ENCODE data around the gene NR1H2.
"Not testable (repeated sequence)": the region's sequence is repeated elsewhere in the genome, so short reads cannot be mapped to it uniquely, and the experiment has no call there.

NR1H2 gene

DNA sequence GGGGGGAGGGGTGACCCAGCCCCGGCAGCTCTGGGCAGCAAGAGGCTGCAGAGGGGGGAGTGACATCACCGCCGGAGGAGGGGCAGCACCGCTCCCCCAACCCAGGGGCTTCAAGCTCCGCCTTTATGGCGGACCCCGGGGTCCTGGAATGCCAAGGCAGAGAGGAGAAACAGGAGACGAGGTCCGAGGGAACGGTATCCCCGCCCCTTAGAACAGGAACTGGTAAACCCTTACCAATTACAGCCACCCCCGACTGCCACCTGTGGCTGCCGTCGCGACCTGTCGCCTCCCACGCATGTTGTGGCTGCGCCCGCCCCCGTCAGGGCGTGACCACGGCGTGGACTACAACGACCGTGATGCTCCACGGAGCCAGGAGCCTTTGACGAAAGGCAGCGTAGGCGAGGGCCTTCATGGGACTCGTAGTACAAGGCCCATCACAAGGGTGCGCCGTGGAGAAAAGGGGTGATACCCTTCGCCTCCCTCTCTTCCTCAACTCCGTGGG lies 43.0 kb upstream of the NR1H2 start:
- no peaks in the 10 kb centered on the region for H3K36me3 ChIP-seq (ENCODE audit: control insufficient read depth, insufficient read depth, low read length)
- no peaks in the 10 kb centered on the region for H3K4me1 ChIP-seq (ENCODE audit: control insufficient read depth, insufficient read depth, low read length)
- H3K9ac ChIP-seq (ENCODE audit: low read length), result no peak overlapping the region
- no peak overlapping the region for H3K27ac ChIP-seq (ENCODE audit: low read depth, low read length)
- peak overlapping the region; percentile 42 for H3K4me3 ChIP-seq (ENCODE audit: low read length)
- H3K27me3 ChIP-seq (ENCODE audit: control insufficient read depth, insufficient read depth, low read length), result peaks cover 13% of the 10 kb centered on the region

DNA sequence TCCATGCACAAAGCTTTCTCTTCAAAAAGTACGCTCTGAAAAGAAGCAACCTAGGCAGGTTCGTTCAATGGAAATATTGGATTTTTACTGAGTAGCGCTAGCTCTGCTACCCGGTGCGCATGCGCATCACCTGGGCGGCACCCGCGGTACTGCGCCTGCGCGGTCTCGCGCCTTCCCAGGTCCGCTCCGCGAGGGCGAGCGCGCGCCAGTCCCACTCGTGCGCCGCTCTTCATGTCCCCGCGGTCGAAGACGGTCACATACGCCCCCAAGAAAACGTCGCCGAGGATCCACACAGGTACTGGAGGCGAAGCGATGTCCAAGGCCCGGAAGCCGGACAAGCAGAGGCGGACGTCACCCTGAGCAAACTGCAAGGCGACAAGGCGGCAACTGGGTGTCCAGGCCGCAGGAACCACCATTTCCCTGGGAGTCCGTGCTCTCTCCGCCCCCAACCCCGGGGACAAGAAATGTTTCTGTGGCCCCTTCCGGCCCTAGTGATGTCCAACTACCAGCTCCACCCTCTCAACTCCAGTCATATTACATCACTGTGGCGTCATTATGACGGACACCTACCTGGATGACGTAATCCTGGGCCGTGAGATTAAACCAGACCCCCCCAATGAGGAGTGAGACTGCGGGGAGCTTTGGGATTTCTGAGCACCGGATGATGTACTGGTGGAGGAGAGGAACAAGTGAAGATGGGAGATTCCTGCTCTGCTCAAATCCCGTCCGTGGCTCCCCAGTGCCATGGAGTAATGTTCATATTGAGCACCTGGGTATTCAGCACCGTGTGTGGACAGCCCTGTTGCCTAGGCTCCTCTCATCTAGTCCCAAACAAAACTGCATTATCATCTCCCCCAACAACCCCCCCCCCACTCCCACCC lies 42.3 kb upstream of the NR1H2 start:
- Histone ChIP-seq H3K36me3 (ENCODE audit: control insufficient read depth, insufficient read depth, low read length) (no peaks in the 10 kb centered on the region), H3K4me1 (ENCODE audit: control insufficient read depth, insufficient read depth, low read length) (no peaks in the 10 kb centered on the region), H3K9ac (ENCODE audit: low read length) (no peak overlapping the region), H3K27me3 (ENCODE audit: control insufficient read depth, insufficient read depth, low read length) (peaks cover 11% of the 10 kb centered on the region), H3K27ac (ENCODE audit: low read depth, low read length) (no peak overlapping the region), H3K4me3 (ENCODE audit: low read length) (peak overlapping the region; percentile 42)

DNA sequence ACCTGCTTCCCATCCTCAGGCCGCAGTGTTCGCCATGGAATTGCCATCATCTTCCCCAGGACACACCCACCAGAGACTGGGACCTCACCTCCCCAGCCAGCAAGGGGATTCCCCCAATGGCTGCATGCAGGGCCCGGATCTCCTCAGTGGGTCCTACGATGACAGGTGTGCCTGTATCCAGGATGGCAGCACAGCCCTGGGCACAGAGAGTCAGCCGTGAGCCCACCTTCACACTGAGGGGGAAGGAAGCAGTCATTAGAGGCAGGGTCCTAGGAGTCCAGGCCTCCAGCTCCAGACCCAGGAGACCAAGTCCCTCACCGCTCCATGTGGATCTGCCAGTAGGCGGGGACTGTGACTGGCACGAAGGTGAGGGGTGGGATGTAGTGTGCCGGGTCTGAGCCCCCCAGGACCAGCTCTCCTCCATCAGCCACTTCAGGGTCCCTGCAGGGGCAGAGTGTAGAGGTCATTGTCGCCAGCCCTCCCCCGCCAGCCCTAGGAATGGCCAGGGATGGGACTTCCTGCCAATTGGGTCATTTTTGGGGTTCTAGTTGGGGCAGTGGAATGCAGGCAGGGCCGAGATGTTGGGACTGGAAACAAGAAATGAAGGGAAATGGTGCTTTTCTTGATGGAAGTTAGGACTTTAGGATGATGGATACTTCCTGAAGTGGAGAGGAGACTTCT lies 41.4 kb upstream of the NR1H2 start:
- H3K36me3 ChIP-seq (ENCODE audit: control insufficient read depth, insufficient read depth, low read length), result no peaks in the 10 kb centered on the region
- H3K9ac ChIP-seq (ENCODE audit: low read length), result no peak overlapping the region
- H3K4me3 ChIP-seq (ENCODE audit: low read length), result no peak overlapping the region
- H3K27ac ChIP-seq (ENCODE audit: low read depth, low read length), result no peak overlapping the region
- no peaks in the 10 kb centered on the region for H3K4me1 ChIP-seq (ENCODE audit: control insufficient read depth, insufficient read depth, low read length)
- H3K27me3 ChIP-seq (ENCODE audit: control insufficient read depth, insufficient read depth, low read length), result peaks cover 11% of the 10 kb centered on the region

DNA sequence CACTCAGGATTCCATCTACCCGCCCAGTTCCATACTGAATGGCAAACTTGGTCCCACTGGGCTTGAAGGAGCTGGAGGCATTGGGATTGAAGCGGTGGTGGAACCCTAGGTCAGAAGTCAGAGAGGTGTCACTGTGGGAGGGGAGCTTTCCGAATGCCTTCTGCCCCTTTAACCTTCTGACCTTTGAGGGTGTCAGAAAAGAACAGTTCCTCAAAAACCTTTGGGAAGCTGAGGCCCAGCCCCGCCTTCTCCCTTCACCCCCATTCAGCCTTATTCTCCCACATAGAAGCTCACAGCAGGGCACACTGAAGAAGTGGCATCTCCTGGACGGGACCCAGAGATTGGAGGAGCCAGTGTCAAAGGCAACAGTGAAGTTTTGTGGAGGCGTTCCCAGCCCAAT lies 39.2 kb upstream of the NR1H2 start:
- not testable (repeated sequence) for H3K4me3 ChIP-seq (ENCODE audit: low read length); H3K27ac ChIP-seq (ENCODE audit: low read depth, low read length); H3K4me1 ChIP-seq (ENCODE audit: control insufficient read depth, insufficient read depth, low read length); H3K9ac ChIP-seq (ENCODE audit: low read length); H3K36me3 ChIP-seq (ENCODE audit: control insufficient read depth, insufficient read depth, low read length); H3K27me3 ChIP-seq (ENCODE audit: control insufficient read depth, insufficient read depth, low read length)

GRCh38 chr19:50340331-50340730 lies 35.9 kb upstream of the NR1H2 start:
- Histone ChIP-seq H3K4me1 (ENCODE audit: control insufficient read depth, insufficient read depth, low read length) (no peaks in the 10 kb centered on the region), H3K27me3 (ENCODE audit: control insufficient read depth, insufficient read depth, low read length) (no peaks in the 10 kb centered on the region), H3K27ac (ENCODE audit: low read depth, low read length) (no peak overlapping the region), H3K9ac (ENCODE audit: low read length) (no peak overlapping the region), H3K4me3 (ENCODE audit: low read length) (no peak overlapping the region), H3K36me3 (ENCODE audit: control insufficient read depth, insufficient read depth, low read length) (no peaks in the 10 kb centered on the region)

DNA sequence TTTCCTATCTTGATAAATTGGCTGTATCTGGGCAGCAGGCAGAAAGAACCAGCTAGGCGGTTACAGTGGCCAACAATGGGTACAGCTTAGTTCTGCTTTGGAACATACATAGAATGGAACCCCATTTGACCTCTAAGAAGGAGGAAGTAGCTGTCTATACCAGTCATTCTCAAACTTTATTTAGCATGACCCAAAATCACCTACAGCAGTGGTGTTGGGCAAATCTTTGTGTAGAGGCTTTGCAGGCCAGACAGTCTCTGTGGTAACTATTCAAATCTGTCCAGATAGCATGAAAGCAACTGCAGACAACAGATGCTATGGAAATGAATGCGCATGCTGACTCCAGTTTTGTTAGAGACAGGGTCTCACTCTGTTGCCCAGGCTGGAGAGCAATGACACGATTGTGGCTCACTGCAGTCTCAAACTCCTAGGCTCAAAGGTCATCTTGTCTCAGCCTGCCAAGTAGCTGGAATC lies 35.1 kb upstream of the NR1H2 start:
- no peak overlapping the region for H3K9ac ChIP-seq (ENCODE audit: low read length)
- H3K36me3 ChIP-seq (ENCODE audit: control insufficient read depth, insufficient read depth, low read length), result no peaks in the 10 kb centered on the region
- no peaks in the 10 kb centered on the region for H3K27me3 ChIP-seq (ENCODE audit: control insufficient read depth, insufficient read depth, low read length)
- H3K27ac ChIP-seq (ENCODE audit: low read depth, low read length), result no peak overlapping the region
- H3K4me1 ChIP-seq (ENCODE audit: control insufficient read depth, insufficient read depth, low read length), result no peaks in the 10 kb centered on the region
- H3K4me3 ChIP-seq (ENCODE audit: low read length), result no peak overlapping the region

- Histone ChIP-seq H3K36me3 (ENCODE audit: control insufficient read depth, insufficient read depth, low read length) (no peaks in the 10 kb centered on the region), H3K9ac (ENCODE audit: low read length) (no peak overlapping the region), H3K4me1 (ENCODE audit: control insufficient read depth, insufficient read depth, low read length) (no peaks in the 10 kb centered on the region), H3K27me3 (ENCODE audit: control insufficient read depth, insufficient read depth, low read length) (no peaks in the 10 kb centered on the region), H3K4me3 (ENCODE audit: low read length) (no peak overlapping the region), H3K27ac (ENCODE audit: low read depth, low read length) (no peak overlapping the region)
Measured at GRCh38 chr19:50344661-50345318, 31.5 kb upstream of the NR1H2 start.

DNA sequence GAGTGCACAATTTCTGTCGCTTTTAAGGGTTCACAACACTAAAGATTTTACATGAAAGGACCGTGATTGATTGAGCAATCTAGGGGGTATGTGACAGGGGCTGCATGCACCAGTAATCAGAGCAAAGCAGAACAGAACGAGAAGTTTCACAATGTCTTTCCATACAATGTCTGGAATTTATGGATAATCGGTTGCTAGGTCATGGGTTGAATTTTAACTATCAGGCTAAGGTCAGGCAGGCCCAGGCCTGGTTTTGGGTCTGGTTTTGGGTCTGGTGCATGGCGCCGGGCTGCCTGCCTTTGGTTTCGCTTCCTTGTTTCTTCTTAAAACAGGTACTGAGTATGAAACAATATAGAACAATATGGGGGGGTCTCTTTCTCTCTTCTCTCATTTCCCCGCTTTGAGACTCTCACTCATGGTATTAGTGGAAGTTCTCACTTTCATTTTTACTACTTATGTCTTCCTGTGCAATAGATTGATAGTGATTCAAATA lies 29.1 kb upstream of the NR1H2 start:
- not testable (repeated sequence) for H3K4me3 ChIP-seq (ENCODE audit: low read length); H3K27me3 ChIP-seq (ENCODE audit: control insufficient read depth, insufficient read depth, low read length); H3K36me3 ChIP-seq (ENCODE audit: control insufficient read depth, insufficient read depth, low read length); H3K4me1 ChIP-seq (ENCODE audit: control insufficient read depth, insufficient read depth, low read length); H3K27ac ChIP-seq (ENCODE audit: low read depth, low read length); H3K9ac ChIP-seq (ENCODE audit: low read length)

DNA sequence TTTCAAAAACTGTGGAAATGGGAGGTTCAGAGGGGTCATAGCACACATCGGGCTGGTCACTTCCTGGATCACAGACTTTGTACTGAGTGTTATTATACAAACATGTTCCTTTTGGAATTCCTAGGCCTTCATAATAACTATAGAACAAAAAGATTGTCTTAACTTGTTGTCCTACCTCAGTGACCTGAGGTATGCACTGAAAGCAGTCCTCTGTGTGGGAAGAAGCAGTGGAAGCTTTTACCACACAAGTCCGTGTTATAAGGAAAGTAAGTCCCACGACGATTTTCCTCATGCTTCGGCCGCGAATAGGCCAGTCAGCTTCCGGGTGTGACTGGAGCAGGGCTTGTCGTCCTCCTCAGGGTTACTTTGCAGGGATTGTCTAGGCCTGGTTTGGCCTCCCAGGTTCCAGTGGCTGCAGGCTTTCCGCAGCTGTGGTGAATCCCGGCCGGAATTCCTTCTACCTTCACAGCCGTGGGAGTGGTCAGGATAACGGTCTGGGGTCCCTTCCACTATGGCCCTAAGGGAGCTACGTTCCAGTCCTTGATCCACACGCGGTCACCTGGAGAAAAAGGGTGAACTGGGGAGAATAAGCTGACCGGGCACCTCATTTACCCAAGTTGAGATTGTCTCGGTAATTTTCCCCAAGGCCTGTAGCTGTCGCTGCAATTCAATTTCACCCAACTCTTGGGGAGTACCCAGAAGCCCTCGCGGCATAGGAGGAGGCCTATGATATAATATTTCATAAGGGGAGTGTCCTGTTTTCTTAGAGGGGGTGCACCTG lies 26.8 kb upstream of the NR1H2 start:
- H3K27me3 ChIP-seq (ENCODE audit: control insufficient read depth, insufficient read depth, low read length), result no peaks in the 10 kb centered on the region
- H3K27ac ChIP-seq (ENCODE audit: low read depth, low read length), result no peak overlapping the region
- no peak overlapping the region for H3K4me3 ChIP-seq (ENCODE audit: low read length)
- no peak overlapping the region for H3K9ac ChIP-seq (ENCODE audit: low read length)
- H3K4me1 ChIP-seq (ENCODE audit: control insufficient read depth, insufficient read depth, low read length), result no peaks in the 10 kb centered on the region
- H3K36me3 ChIP-seq (ENCODE audit: control insufficient read depth, insufficient read depth, low read length), result no peaks in the 10 kb centered on the region

DNA sequence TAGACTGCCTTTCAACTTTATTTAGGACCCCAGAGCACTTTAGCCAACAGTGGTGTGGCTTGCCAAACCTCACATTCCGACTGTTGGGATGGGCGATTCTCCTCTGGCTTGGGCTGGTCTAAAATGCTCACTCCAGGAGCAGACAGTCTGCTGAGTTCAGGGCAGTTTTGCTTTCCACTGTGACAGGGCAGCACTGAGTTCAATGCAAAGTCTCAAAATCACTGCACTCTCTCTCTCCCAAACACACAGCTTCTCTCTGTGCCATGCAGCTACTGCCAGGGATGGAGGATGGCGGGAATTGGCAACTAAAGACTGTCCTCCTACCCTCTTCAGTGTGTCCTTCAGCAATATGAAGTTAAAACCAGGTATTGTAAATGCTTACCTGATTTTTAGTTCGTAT lies 24.0 kb upstream of the NR1H2 start:
- Histone ChIP-seq H3K36me3 (ENCODE audit: control insufficient read depth, insufficient read depth, low read length) (no peaks in the 10 kb centered on the region), H3K27ac (ENCODE audit: low read depth, low read length) (no peak overlapping the region), H3K9ac (ENCODE audit: low read length) (no peak overlapping the region), H3K4me1 (ENCODE audit: control insufficient read depth, insufficient read depth, low read length) (no peaks in the 10 kb centered on the region), H3K27me3 (ENCODE audit: control insufficient read depth, insufficient read depth, low read length) (no peaks in the 10 kb centered on the region), H3K4me3 (ENCODE audit: low read length) (no peak overlapping the region)

DNA sequence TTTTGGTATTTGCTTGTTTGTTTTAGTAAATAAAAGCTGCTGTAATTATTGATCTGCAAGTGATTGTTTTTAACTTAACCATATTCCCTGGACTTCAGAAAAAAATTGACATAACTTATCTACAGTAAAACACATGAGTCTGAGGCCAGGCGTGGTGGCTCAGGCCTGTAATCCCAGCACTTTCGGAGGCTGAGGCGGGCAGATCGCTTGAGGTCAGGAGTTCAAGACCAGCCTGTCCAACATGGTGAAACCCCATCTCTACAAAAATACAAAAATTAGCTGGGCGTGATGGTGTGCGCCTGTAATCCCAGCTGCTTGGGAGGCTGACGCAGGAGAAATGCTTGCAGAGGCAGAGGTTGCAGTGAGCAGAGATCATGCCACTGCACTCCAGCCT lies 22.8 kb upstream of the NR1H2 start:
- not testable (repeated sequence) for H3K9ac ChIP-seq (ENCODE audit: low read length); H3K4me1 ChIP-seq (ENCODE audit: control insufficient read depth, insufficient read depth, low read length); H3K27me3 ChIP-seq (ENCODE audit: control insufficient read depth, insufficient read depth, low read length); H3K27ac ChIP-seq (ENCODE audit: low read depth, low read length); H3K36me3 ChIP-seq (ENCODE audit: control insufficient read depth, insufficient read depth, low read length); H3K4me3 ChIP-seq (ENCODE audit: low read length)

Data from rectal smooth muscle tissue (tissue), 1 donor.